GM18858 (cell line): Measurements from ENCODE around the gene KCNMB1.
"Not testable (repeated sequence)": the region's sequence is repeated elsewhere in the genome, so short reads cannot be mapped to it uniquely, and the experiment has no call there.

Experiments used
- ATAC-seq: cut with Tn5 transposase; IDR thresholded peaks from one replicate; pipeline ENCODE4 v1.9.1; 2021; ENCODE audit not compliant: unreplicated experiment

KCNMB1 gene

GRCh38 chr5:170380361-170380951, 8.7 kb downstream of the KCNMB1 start:
- ATAC-seq, result no peak

GRCh38 chr5:170378740-170379139, 10.4 kb downstream of the KCNMB1 start:
- ATAC-seq, result no peak

- ATAC-seq, result no peak
These were observed 12.1 kb downstream of the KCNMB1 start for GRCh38 chr5:170377027-170377426.

- ATAC-seq, result not testable (repeated sequence)
These were observed 12.6 kb downstream of the KCNMB1 start for GRCh38 chr5:170376526-170376925.

GRCh38 chr5:170375283-170375682, 13.9 kb downstream of the KCNMB1 start:
- no peak for ATAC-seq

- ATAC-seq, result no peak
These were observed 16.2 kb downstream of the KCNMB1 start for GRCh38 chr5:170372971-170373370.

- no peak for ATAC-seq
These were observed 20.6 kb downstream of the KCNMB1 start for GRCh38 chr5:170368586-170368985.

GRCh38 chr5:170366276-170366675, 22.9 kb downstream of the KCNMB1 start:
- ATAC-seq, result no peak

- no peak for ATAC-seq
These were observed 23.3 kb downstream of the KCNMB1 start for GRCh38 chr5:170365831-170366230.

- ATAC-seq, result no peak
These were observed 24.2 kb downstream of the KCNMB1 start for GRCh38 chr5:170365011-170365410.

GRCh38 chr5:170363671-170364070, 25.5 kb downstream of the KCNMB1 start:
- ATAC-seq, result no peak

- ATAC-seq, result no peak
These were observed 26.5 kb downstream of the KCNMB1 start for GRCh38 chr5:170362656-170363055.

- ATAC-seq, result no peak
These were observed 27.1 kb downstream of the KCNMB1 start for GRCh38 chr5:170362102-170362501.

GRCh38 chr5:170361616-170362015, 27.6 kb downstream of the KCNMB1 start:
- ATAC-seq, result no peak

- no peak for ATAC-seq
These were observed 28.1 kb downstream of the KCNMB1 start for GRCh38 chr5:170361116-170361515.

GRCh38 chr5:170360709-170361108, 28.5 kb downstream of the KCNMB1 start:
- ATAC-seq, result no peak

GRCh38 chr5:170357955-170358444, 31.2 kb downstream of the KCNMB1 start:
- no peak for ATAC-seq

GRCh38 chr5:170355601-170356098, 33.5 kb downstream of the KCNMB1 start:
- no peak for ATAC-seq

- ATAC-seq, result no peak
These were observed 35.2 kb downstream of the KCNMB1 start for GRCh38 chr5:170353961-170354360.

- no peak for ATAC-seq
These were observed 36.0 kb downstream of the KCNMB1 start for GRCh38 chr5:170353011-170353761.

GRCh38 chr5:170348137-170348633, 41.0 kb downstream of the KCNMB1 start:
- no peak for ATAC-seq

- no peak for ATAC-seq
These were observed 42.1 kb downstream of the KCNMB1 start for GRCh38 chr5:170347022-170347567.
